GM21786 (cell line): Measurements from ENCODE around the gene HPSE2.
A peak's percentile ranks its signal among the peaks of the same experiment; 100 is the strongest.

Source experiments
- ATAC-seq: cut with Tn5 transposase; IDR thresholded peaks from one replicate; pipeline ENCODE4 v1.9.1; 2021; ENCODE audit not compliant: unreplicated experiment

HPSE2 gene

GRCh38 chr10:98446151-98446660 is 789.4 kb downstream of the HPSE2 start:
- peak; percentile 32 for ATAC-seq

GRCh38 chr10:98445200-98445812 is 790.3 kb downstream of the HPSE2 start:
- no peak for ATAC-seq

- ATAC-seq: no peak
These were observed 791.2 kb downstream of the HPSE2 start for GRCh38 chr10:98444314-98445006.

GRCh38 chr10:98438715-98439114 is 796.9 kb downstream of the HPSE2 start:
- ATAC-seq: no peak

GRCh38 chr10:98436704-98437103 is 798.9 kb downstream of the HPSE2 start:
- no peak for ATAC-seq

GRCh38 chr10:98435178-98435577 is 800.5 kb downstream of the HPSE2 start:
- ATAC-seq: no peak

- ATAC-seq: no peak
These were observed 801.5 kb downstream of the HPSE2 start for GRCh38 chr10:98433881-98434732.

GRCh38 chr10:98433371-98433770 is 802.3 kb downstream of the HPSE2 start:
- ATAC-seq: no peak

- no peak for ATAC-seq
These were observed 803.3 kb downstream of the HPSE2 start for GRCh38 chr10:98432330-98432729.

- no peak for ATAC-seq
These were observed 804.6 kb downstream of the HPSE2 start for GRCh38 chr10:98431016-98431415.

GRCh38 chr10:98430427-98430826 is 805.2 kb downstream of the HPSE2 start:
- ATAC-seq: no peak

GRCh38 chr10:98429320-98430072 is 806.2 kb downstream of the HPSE2 start:
- ATAC-seq: no peak

- ATAC-seq: no peak
These were observed 808.6 kb downstream of the HPSE2 start for GRCh38 chr10:98427011-98427515.

- peak; percentile 63 for ATAC-seq
These were observed 809.9 kb downstream of the HPSE2 start for GRCh38 chr10:98425511-98426352.

- ATAC-seq: no peak
These were observed 811.1 kb downstream of the HPSE2 start for GRCh38 chr10:98424295-98425254.

GRCh38 chr10:98423691-98424120 is 811.9 kb downstream of the HPSE2 start:
- ATAC-seq: no peak

GRCh38 chr10:98422182-98422581 is 813.5 kb downstream of the HPSE2 start:
- ATAC-seq: no peak

GRCh38 chr10:98420786-98421185 is 814.9 kb downstream of the HPSE2 start:
- ATAC-seq: no peak
